GM19467 (cell line): ENCODE results near the gene MICA.
"Not testable (repeated sequence)": the region's sequence is repeated elsewhere in the genome, so short reads cannot be mapped to it uniquely, and the experiment has no call there.

Source experiments
- ATAC-seq: cut with Tn5 transposase; IDR thresholded peaks from one replicate; pipeline ENCODE4 v1.9.1; 2021; ENCODE audit warnings: mild to moderate bottlenecking, moderate library complexity; ENCODE audit not compliant: unreplicated experiment

MICA gene

GRCh38 chr6:31379850-31380249 is 23.5 kb upstream of the MICA start:
- no peak for ATAC-seq

GRCh38 chr6:31381666-31382065 is 21.7 kb upstream of the MICA start:
- ATAC-seq = no peak

GRCh38 chr6:31383149-31383548 is 20.2 kb upstream of the MICA start:
- no peak for ATAC-seq

GRCh38 chr6:31385041-31385440 is 18.4 kb upstream of the MICA start:
- ATAC-seq = no peak

- ATAC-seq = no peak
These were observed 17.3 kb upstream of the MICA start for GRCh38 chr6:31386099-31386498.

GRCh38 chr6:31386977-31387376 is 16.4 kb upstream of the MICA start:
- no peak for ATAC-seq

GRCh38 chr6:31388916-31389801 is 14.2 kb upstream of the MICA start:
- not testable (repeated sequence) for ATAC-seq

- ATAC-seq = not testable (repeated sequence)
These were observed 13.6 kb upstream of the MICA start for GRCh38 chr6:31389802-31390132.

- no peak for ATAC-seq
These were observed 9.5 kb upstream of the MICA start for GRCh38 chr6:31393932-31394331.

- no peak for ATAC-seq
These were observed 9.0 kb upstream of the MICA start for GRCh38 chr6:31394381-31394780.

GRCh38 chr6:31395832-31396231 is 7.6 kb upstream of the MICA start:
- no peak for ATAC-seq

GRCh38 chr6:31396422-31397152 is 6.8 kb upstream of the MICA start:
- no peak for ATAC-seq

- ATAC-seq = not testable (repeated sequence)
These were observed 6.3 kb upstream of the MICA start for GRCh38 chr6:31397153-31397499.

GRCh38 chr6:31397901-31398525 is 5.4 kb upstream of the MICA start:
- no peak for ATAC-seq

- ATAC-seq = no peak
These were observed 3.6 kb upstream of the MICA start for GRCh38 chr6:31399589-31400466.

GRCh38 chr6:31400467-31401289 is 2.7 kb upstream of the MICA start:
- no peak for ATAC-seq

GRCh38 chr6:31401403-31401802 is 2.0 kb upstream of the MICA start:
- no peak for ATAC-seq

- ATAC-seq = no peak
These were observed 792 bp upstream of the MICA start for GRCh38 chr6:31402324-31403282.

- not testable (repeated sequence) for ATAC-seq
These were observed 618 bp downstream of the MICA start for GRCh38 chr6:31404061-31404364.
